Stimulated activated naive CD8-positive, alpha-beta T cell treated with anti-CD3 and anti-CD28 coated beads, Interleukin-15, Interleukin-2, amounts not matched to agents 100 U/mL and 50 U/mL, for 24 hours (primary cell): Measurements from ENCODE around the gene LMNTD2.

Source experiments
- ATAC-seq: fragments of 150-1000 bp; cut with Tn5 transposase; one replicate; pipeline ENCODE4 v1.10.0; 2021
- DNase-seq: peaks from one replicate; pipeline ENCODE4 v3.0.0; 2021

The LMNTD2 gene

GRCh38 chr11:507727-508515 is 52.6 kb downstream of the LMNTD2 start:
- DNase-seq: no peak
- ATAC-seq: no peak

- ATAC-seq: peak; percentile 85
These were observed 53.4 kb downstream of the LMNTD2 start, which contains the start of gene RNH1 for GRCh38 chr11:506995-507726. Gene RNH1 (minus strand): TSS chr11:507242. CDS start chr11:502162, 5,080 bp downstream.

DNA sequence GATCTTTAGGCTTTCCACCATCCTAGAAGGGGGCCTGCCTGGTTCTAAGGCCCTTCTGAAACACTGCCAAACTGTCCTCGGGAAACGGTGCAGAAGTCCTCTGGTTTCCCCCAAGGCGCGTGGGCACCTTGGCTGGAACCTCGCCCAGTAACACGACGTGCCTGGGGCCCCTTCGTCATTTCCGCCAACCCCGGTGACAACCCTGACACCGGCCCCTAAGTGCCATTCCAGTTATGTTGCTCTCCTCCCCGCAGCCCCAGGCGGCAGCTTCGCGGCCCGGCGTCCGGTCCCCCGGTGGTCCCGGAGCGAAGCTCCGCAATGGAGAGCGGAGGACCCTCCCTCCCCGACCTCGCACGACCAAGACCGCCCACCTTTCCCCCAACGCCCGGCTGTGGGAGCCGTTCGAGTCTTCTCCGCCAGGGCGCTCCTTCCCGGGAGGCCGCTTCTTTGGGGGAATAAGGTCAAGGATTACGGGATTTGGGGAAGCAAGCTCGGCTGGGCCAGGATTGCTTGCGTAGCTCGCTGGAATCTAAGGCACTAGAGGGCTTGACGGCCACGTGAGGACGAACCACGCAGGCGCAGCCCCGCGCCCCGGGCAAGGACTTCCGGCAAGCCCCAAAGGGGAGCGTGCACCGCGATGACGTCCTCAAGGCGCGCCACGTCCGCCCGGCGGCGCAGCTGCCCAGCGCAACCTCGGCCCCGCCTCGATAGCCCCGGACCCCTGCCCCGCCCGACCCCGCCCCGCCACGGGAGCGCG is 54.1 kb downstream of the LMNTD2 start:
- DNase-seq (peak; percentile 99), ATAC-seq (peak; percentile 78)

More at GRCh38 chr11:506995-507726, 53.4 kb downstream of the LMNTD2 start, which contains the start of gene RNH1:
- DNase-seq: peak; percentile 100

- ATAC-seq: no peak
These were observed 55.6 kb downstream of the LMNTD2 start for GRCh38 chr11:504994-505344.

More at GRCh38 chr11:504994-505344, 55.6 kb downstream of the LMNTD2 start:
- no peak for DNase-seq
